Non-pigmented ciliary epithelial cell (primary cell): ENCODE data around the gene VTI1A.

ENCODE experiments used
- DNase-seq: peaks from one replicate; pipeline ENCODE4 v3.0.0-alpha.2; 2010; ENCODE audit warnings: low read depth

The VTI1A gene

DNA sequence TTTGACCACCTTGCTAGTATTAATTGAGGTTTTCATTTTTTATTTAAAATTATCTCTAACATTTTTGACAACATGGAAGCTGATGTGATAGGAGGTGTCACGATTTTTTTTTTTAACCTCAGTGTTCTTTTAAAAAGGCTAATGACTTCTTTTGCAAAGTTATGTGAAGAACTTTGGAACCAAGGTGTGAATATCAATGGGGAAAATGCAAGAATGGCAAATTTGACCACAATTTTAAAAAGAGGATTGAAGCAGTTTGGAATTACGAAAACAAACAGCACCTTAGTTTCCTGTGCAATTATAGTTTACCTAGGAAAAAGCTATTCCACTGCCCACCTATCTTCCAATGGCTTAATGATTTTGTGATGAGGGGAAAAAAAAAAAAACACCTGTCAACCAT lies 232.4 kb downstream of the VTI1A start:
- DNase-seq = no peak

DNA sequence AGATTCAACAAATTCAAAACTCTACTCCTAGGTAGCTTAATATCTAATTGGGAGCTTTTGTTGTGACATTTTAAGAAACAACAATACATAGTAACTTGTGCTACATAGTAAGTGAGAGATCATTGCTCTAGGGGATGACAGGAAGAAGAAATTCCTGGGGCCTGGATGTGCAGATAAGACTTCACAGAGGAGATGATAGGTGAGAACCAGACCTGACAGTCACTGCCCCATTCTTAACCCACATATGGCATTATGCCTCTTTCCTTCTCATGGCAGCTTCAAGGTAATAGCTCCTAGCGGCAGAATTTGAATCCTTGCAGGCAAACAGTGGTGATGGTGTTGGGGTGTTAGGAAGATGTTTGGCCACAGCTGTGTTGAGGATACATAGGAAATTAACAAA lies 233.6 kb downstream of the VTI1A start:
- DNase-seq = no peak

DNA sequence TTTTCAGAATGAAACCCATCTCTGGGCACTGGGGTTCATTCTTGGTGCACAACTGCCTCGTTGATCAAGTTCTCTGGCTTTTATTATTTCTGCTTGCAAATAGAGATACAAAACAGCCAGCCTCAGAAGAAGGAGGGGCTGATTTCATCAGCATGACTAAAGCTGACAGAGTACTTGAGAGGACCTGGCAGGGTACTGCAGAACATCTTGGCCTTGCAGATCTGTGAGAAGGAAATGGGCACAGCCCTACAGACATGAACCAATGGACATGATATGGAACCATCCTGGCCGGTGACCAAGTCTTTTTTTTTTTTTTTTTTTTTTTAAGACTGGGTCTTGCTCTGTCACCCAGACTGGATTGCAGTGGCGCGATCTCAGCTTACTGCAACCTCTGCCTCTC lies 240.6 kb downstream of the VTI1A start:
- no peak for DNase-seq

DNA sequence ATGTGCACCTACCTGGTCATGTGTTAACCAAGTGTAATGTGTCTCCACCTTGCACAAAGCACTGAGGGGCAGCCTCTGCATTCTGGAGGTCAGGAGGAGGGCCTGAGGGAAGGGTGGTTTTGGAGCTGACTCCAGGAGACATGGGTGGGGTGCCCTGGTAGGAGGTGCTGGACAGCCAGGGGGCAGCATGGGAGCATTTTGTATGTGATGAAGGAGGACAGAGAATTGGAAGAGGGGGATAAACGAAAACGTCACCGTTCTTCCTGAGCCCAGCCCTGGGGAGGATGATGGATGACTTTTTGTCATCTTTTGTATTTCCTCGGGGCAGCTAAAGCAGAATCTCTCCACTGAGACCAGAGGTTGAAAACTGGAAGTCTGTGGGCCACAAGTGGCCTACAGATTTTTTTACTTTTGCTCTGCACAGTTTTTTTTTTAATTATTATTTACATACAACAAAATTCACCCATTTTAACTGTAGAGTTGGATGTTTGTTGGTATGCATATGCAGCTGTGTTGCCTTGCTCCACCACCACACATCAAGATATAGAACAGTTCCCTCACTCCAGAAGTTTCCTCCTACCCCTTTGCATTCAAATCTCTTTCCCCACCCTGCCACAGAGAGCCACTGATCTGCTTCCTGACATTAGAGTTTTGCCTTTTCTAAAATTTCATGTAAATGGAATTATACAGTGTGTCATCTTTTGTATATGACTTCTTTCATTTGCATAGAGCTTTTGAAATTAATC lies 242.5 kb downstream of the VTI1A start:
- DNase-seq = no peak

DNA sequence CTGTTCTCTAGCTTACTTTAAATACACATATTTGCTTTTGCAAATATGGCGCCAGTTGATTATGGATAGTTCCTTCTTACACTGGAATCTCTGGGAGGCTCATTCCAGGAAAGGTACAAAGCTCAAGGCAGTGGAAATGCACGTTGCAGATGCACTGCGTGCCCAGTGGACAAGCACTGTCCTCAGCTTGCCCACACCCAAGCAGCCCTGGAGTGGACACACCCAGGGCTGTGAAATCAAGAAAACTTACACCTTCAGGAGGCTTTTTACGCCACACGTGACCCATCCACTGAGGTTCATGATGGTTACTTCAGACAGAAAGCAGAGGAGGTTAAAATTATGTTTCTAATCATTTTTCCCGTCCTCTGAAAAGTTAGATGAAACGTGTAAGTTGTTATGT lies 248.5 kb downstream of the VTI1A start:
- DNase-seq = no peak

DNA sequence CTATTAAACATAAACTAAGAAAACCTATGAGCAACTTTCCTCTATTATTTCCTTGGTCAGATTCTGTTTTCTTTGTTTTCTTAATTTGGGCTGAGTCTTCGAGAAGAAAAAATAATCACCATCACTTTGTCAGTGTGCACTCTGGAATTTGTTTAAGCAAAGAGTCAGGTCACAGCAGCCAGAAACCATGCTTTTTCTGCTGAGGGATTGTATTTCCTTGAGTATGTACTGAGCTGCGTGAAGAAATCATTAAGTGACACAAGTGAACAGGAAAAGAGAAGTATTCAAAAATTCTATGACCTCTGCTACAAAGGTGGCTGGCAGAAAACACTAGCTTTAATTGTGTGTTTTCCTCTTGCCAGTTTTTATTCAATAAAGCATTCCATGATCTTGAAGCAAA lies 249.6 kb downstream of the VTI1A start:
- DNase-seq = no peak

DNA sequence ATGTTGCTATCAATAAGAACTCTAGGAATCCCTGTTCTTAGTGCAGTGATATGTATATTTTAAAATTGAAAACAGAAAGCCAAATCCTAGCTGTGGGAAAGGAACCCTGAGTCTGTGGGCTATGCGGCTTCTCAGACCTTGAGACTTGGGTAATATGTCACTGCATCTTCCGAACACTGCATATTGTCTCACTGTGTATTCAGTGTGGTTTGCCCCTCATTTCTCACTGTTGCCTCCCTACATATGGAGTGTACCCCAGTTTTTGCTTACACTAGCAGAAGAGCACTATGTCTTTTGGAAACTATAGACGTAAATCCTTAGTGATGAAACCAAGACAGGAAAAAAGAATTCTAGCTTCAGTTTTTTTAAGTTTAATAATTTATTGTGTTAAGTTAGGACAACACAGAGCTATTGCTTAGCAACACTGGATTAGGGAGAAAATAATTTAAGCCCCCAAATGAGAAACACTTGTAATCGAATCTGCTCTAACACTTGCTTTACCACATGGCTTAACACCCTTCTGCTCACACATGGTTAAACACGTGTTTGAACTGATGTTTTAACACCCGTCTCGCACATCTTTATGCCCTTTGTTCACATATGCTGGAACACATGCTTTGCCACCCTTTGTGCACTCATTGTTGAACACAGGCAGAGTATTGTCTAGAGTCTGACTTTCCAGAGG lies 251.3 kb downstream of the VTI1A start:
- no peak for DNase-seq

DNA sequence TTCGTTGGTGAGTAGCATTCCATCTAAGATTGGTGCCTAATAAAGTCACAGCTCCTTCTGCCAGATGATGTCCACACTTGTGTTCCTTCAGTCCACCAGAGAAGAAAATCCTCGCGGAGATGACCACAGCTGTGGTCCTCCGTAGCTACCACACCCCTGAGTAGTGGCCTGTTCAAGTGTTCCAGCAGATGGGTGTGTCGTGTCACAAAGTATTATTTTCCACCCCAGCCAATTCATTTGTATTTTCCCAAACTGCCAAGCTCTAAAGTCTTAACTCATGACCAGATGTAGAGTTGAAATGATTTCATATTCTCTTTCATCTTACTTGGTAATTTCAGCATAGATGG lies 251.8 kb downstream of the VTI1A start:
- DNase-seq = no peak

DNA sequence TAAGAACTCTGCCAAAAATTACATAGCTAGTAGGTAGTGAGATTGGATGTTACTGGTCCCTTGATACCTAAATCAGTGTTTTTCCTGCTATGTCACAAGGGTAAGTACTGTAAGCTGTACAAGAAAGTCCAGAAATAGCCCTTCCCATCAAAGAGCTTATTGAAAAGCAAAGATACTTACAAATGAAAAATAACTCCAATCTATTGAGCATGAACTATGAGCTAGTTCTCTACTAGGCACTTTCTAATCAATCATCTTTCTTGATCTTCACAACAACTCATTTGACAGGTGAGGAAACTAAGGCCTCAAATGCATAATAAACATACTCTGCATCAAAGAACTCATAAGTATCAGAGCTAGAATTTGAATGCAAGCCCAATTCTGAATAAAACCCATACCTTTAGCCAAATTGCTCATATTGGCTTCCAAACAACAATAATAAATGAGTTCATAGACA lies 253.2 kb downstream of the VTI1A start:
- no peak for DNase-seq

DNA sequence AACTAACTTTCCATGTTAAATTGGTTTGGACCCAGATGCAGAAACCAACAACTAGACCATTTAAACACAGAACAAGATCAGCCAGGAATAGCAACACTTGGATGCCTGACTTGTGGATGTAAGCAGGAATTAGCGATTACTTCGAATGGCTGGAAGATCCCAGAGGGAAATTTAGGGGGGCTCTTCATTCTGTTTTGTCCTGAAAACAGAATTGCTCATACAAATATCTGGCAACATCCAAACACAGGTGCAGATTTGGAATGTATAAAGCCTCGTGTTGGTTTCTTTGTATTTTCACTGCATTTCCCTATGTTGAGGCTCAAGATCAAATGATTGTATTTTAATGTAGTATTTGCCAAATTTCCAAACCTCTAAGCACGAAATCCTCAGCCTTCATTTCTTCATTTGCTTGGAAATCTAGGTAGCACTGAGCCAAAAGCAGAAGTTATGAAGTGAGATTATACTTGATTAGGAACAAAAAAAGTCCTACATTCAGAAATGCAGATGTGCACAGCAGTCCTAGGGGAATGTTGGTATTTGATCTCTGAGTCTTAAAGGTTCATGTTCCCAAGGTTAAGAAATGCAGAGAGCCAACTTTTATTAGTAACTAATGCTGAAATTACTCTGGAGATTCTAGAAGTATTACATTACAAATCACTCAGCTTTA lies 254.3 kb downstream of the VTI1A start:
- DNase-seq = no peak

DNA sequence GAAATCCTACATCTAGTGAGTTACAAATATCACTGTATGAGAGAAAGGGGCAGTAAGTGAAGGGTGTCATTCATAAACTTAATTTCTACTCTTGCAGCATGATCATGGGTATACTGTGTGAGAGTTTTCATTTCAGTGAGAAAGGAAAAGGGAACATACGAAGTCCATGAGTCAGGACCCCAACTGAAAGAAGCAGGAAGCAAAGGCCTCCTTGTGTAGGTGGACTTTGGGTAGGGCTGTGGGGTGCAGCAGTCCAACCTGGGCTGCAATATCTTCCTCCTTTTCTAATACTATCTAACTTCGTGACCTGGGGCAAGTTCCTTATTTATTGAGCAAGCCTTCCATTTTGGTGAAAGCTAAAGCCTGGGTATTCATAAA lies 254.9 kb downstream of the VTI1A start:
- DNase-seq = no peak

DNA sequence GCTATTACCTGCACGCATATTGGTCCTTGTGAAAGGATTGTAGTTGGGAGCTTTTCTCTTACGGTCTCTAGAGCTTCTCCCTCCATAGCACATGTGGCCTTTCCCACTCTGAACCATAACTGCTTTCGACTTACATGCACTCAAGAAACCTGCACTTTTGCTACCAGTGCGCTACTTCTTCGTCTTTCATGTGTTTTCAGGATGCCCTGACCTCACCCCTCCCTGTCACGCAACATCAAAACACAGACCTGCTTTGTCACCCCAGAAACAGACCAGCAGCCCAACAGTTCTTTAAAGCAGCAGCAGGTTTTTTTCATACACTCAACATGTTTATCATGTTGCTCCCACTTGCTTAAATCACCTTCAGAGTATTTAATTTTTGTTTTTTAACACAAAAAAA lies 259.6 kb downstream of the VTI1A start:
- DNase-seq = no peak

DNA sequence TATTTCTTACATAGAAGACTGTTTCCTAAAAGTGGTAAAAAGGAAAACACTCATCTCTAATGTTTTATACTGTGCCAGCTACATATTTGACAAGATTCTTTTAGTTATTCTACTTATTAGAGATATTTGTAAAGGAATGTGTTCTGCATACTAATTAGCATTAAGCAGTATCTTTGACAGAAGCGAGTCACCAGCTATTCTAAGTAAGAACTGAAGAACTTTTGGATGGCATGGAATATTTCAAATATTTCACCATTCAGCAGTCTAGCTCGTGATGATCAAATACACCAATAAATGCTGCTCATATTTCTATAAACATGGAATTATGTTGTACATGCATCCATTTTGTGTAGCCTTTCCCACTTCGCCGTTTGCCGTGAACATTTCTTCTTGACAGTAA lies 261.4 kb downstream of the VTI1A start:
- DNase-seq = no peak

DNA sequence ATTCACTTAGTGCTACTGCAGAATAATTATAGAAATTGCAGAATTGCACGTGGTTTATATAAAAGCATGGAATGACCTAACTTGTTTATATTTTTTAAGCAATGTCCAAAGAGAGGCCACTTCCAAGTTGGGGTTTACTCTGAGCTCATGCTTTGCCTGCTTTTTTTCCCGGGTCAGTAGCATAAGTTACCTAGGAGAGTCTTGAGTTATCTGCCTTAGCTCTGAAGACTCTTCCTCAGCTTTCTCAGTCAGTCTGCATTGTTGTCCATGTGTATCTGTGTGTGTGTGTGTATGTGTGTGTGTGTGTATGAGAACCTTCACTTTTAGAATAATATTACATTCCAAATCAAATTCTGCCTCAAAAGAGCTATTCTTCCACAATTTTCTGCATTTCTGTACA lies 263.5 kb downstream of the VTI1A start:
- no peak for DNase-seq

DNA sequence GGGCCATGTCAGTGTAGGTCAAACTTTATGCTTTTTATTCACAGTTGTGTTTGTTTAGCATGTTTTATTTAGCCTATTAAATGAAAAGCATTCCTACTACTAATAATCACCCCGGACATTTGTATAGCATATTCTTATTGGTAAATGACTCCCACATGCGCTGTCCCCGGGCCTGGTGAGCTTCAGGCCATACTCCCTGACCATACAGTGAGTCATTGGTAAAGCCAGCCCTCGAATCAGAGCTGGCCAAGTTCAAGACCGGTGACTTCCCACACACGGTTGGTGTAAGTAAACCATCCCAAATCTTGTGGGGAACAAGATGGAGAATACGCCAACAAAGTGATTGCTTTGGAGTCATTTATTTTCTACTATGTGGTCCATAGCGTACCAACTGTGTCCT lies 264.4 kb downstream of the VTI1A start:
- no peak for DNase-seq

DNA sequence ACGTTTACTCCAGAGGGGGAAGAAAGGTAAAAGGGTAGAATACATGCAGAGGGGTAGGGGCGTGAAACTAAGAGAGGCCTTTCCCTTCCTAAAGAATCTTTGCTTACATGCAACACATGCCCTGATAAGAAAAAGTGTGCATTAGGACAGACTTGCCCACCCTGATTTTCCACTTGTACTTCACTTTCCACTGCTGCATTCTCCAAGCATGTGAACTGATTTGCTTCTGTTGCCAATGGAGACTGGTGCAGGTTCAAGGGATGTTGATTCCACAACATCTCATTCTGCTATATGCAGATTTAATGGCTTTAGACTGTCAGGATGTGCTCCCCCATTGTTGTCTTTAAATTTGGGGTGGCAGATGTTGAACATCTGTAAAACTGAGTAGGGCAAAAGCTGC lies 265.5 kb downstream of the VTI1A start:
- DNase-seq = no peak

DNA sequence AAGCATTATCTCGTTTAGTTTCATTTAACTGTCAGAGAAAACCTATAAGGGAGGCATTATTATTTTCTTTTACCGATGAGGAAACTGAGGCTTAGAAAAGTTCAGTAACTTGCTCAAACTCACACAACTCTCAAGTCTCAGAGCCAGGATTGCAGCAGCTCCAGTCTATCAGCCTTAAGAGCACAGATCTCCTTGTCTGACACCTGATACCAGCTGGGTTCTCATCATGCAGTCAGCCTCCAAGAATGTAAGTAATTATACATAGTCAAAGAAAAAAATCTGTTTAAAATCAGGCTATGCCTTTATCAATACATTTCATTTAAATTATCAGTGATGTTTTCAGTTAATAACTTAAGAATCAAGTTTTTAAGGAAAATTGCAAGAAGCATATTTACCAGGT lies 266.4 kb downstream of the VTI1A start:
- DNase-seq = no peak

DNA sequence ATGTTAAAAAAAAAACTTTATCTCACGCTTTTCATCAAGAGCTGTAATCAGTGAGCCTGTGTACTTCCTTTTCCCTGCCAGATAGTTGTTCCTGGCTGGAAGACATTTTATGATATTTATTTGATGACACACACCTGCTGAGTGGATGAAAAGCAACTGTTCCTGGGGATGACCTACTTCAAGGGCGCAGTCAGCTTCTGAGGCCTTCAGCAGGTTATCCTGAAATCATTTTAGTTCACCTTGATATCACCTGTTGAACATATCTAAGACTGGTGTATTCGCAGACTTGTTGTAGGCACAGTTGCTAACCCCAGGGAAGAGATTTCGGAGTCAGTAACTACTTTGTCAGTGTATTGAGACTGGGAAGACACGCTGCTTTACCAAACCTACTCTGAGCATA lies 268.6 kb downstream of the VTI1A start:
- no peak for DNase-seq

DNA sequence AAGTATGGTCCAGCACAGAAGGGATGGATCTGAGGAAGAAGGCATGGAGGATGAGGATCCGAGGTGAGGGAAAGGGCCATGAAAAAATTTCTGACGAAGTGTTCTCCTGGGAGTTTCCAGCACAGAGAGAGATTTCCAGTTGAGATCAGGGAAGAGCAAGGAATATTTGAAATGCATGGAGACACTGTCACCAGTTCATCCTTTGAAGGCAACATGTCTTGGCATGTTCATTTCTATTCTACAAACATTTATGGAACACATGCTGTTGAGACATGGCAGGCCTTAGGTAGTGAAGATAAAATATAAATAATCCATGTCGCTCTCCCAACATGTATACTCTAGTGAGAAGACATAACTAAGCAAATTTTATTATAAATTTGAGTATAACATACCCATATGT lies 269.1 kb downstream of the VTI1A start:
- no peak for DNase-seq

DNA sequence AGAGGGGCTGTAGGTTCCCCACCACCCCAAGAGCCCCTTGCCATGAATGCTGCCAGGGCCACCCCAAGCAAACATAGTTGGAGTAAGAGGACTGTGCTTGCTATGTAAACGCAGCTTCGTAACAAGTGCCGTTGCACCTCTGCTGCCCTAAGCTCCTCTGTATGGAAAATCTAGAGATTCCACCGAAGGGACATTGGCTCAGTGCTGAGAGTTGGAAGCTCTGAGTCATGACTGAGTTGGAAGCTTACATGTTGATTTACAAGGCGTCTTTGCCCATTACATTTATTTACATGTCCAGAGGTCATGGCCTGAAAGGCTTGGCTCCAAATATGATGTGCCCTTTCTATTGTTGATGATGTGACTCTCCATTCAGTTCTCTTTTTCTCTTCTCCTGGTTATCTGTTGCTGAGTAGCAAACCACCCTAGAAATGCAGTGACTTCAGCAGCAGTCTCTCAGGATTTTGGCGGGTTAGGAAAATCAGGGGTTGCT lies 270.0 kb downstream of the VTI1A start:
- no peak for DNase-seq

DNA sequence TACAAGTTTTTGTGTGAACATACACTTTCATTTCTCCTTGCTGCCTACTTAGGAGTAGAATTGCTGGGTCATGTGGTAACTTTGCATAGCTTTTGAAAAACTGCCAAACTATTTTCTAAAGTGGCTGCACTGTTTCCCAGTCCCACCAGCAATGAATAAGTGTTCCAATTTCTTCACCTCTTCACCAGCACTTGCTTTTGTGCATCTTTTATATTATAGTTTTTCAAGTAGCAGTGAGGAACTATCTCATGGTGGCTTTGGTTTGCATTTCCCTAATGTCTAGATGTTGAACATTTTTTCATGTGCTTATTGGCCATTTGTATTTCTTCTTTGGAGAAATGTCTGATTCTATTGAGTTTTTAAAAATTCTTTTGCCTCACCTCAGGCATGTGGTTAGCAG lies 273.2 kb downstream of the VTI1A start:
- DNase-seq = no peak

DNA sequence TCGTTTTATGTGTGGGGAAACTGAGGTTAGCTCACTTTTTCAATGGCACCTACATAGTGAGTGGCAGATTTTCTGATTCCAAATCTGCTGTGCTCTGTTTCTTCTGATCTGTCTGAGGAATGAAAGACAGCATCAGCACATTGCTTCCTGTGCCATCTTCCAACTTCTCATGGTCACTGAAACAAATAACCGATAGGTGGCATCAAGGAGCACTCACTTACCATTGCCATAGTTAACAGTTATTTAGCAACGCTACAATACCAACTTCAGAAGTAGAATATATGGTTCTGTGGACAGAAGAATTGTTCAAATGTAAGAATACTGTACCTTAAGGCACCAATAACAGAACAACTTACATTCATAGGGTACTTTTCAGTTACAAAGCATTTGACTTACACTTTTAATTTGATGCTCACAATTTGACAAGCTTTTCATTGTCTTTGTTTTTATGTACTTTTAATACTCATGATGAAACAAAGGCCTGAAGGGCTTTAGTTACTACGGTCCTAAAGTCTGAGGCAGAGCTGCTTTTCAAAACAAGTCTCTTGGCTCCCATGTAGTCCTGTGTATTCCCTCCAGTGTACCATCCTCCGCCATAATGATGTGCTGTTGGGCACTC lies 274.2 kb downstream of the VTI1A start:
- DNase-seq = no peak

DNA sequence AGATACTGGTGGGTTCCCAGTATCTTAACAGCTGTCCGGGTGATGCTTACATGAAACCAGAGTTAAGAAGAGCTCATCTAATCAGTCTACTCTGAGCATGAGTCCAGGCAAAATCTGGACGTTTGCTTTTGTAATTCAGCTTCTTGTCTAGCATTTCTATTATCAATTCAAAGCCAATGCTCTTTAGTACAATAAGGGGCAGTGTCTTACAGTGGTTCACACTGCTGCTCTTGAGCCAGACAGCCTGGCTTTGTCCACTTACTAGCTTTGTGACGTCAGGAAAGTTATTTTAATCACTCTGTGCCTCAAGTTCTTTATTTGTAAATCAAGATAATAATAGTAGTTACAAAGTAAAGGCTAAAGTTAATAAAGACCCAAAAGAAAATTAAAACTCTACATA lies 275.7 kb downstream of the VTI1A start:
- no peak for DNase-seq
